ENCODE results near the gene SYNGR1. TPM values are rescaled to one million over a fixed set of nuclear protein-coding genes. Genes with fewer than 3 reads are reported as not detected.

SYNGR1 gene
- total and polyA plus RNA-seq, 2 of the 8 experiments (the other 6 are each of a cell fraction or from before 2014, with no cell fraction given): 32.5 to 84.7 TPM

DNA sequence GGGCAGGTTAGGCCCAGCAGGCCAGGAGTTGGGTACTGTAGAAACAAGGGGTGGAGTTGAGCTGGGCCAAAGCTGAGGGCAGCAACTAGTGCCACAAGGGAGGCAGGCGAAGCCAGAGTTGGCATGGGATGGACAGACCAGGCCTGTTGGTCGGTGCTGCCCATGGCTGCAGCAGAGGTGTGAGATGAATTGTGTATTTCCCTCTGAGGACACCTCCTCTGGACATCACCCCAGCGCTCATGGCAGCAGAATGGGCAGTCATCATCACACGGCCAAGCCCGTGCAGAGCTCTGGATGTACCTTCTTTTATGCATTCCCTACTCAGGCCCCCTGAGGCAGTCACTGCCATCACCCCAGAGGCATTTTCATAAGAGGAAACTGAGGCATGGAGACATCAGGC lies 70.1 kb downstream of the SYNGR1 start (continued):
- TF ChIP-seq, protein P1, sequence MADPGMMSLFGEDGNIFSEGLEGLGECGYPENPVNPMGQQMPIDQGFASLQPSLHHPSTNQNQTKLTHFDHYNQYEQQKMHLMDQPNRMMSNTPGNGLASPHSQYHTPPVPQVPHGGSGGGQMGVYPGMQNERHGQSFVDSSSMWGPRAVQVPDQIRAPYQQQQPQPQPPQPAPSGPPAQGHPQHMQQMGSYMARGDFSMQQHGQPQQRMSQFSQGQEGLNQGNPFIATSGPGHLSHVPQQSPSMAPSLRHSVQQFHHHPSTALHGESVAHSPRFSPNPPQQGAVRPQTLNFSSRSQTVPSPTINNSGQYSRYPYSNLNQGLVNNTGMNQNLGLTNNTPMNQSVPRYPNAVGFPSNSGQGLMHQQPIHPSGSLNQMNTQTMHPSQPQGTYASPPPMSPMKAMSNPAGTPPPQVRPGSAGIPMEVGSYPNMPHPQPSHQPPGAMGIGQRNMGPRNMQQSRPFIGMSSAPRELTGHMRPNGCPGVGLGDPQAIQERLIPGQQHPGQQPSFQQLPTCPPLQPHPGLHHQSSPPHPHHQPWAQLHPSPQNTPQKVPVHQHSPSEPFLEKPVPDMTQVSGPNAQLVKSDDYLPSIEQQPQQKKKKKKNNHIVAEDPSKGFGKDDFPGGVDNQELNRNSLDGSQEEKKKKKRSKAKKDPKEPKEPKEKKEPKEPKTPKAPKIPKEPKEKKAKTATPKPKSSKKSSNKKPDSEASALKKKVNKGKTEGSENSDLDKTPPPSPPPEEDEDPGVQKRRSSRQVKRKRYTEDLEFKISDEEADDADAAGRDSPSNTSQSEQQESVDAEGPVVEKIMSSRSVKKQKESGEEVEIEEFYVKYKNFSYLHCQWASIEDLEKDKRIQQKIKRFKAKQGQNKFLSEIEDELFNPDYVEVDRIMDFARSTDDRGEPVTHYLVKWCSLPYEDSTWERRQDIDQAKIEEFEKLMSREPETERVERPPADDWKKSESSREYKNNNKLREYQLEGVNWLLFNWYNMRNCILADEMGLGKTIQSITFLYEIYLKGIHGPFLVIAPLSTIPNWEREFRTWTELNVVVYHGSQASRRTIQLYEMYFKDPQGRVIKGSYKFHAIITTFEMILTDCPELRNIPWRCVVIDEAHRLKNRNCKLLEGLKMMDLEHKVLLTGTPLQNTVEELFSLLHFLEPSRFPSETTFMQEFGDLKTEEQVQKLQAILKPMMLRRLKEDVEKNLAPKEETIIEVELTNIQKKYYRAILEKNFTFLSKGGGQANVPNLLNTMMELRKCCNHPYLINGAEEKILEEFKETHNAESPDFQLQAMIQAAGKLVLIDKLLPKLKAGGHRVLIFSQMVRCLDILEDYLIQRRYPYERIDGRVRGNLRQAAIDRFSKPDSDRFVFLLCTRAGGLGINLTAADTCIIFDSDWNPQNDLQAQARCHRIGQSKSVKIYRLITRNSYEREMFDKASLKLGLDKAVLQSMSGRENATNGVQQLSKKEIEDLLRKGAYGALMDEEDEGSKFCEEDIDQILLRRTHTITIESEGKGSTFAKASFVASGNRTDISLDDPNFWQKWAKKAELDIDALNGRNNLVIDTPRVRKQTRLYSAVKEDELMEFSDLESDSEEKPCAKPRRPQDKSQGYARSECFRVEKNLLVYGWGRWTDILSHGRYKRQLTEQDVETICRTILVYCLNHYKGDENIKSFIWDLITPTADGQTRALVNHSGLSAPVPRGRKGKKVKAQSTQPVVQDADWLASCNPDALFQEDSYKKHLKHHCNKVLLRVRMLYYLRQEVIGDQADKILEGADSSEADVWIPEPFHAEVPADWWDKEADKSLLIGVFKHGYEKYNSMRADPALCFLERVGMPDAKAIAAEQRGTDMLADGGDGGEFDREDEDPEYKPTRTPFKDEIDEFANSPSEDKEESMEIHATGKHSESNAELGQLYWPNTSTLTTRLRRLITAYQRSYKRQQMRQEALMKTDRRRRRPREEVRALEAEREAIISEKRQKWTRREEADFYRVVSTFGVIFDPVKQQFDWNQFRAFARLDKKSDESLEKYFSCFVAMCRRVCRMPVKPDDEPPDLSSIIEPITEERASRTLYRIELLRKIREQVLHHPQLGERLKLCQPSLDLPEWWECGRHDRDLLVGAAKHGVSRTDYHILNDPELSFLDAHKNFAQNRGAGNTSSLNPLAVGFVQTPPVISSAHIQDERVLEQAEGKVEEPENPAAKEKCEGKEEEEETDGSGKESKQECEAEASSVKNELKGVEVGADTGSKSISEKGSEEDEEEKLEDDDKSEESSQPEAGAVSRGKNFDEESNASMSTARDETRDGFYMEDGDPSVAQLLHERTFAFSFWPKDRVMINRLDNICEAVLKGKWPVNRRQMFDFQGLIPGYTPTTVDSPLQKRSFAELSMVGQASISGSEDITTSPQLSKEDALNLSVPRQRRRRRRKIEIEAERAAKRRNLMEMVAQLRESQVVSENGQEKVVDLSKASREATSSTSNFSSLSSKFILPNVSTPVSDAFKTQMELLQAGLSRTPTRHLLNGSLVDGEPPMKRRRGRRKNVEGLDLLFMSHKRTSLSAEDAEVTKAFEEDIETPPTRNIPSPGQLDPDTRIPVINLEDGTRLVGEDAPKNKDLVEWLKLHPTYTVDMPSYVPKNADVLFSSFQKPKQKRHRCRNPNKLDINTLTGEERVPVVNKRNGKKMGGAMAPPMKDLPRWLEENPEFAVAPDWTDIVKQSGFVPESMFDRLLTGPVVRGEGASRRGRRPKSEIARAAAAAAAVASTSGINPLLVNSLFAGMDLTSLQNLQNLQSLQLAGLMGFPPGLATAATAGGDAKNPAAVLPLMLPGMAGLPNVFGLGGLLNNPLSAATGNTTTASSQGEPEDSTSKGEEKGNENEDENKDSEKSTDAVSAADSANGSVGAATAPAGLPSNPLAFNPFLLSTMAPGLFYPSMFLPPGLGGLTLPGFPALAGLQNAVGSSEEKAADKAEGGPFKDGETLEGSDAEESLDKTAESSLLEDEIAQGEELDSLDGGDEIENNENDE (IDR thresholded peaks at IDR 0.05; ENCODE audit: insufficient replicate concordance, low read length): no peak
- TF ChIP-seq SP2 (IDR thresholded peaks at IDR 0.05; ENCODE audit: low read length) (no peak), CBX5 (IDR thresholded peaks at IDR 0.05; ENCODE audit: low read depth, low read length) (no peak), RFX5 (IDR thresholded peaks at IDR 0.05; ENCODE audit: borderline replicate concordance, low read depth, low read length) (no peak), TBP (IDR thresholded peaks at IDR 0.05; ENCODE audit: low read depth, low read length) (no peak), BACH1 (IDR thresholded peaks at IDR 0.05; ENCODE audit: low read length) (no peak), SP4 (IDR thresholded peaks at IDR 0.05; ENCODE audit: low read length) (no peak), CEBPB (IDR thresholded peaks at IDR 0.05; ENCODE audit: low read depth, low read length) (no peak), CBX8 (IDR thresholded peaks at IDR 0.05; ENCODE audit: borderline replicate concordance, low read depth, low read length) (no peak), ASH2L (IDR thresholded peaks at IDR 0.05; ENCODE audit: low read length) (no peak), HDAC6 (IDR thresholded peaks at IDR 0.05; ENCODE audit: low read depth, low read length) (no peak), SUZ12 (IDR thresholded peaks at IDR 0.05; ENCODE audit: low read length) (no peak), TCF12 (IDR thresholded peaks at IDR 0.05; ENCODE audit: low read depth, low read length) (no peak)
- TF ChIP-seq, protein P2, sequence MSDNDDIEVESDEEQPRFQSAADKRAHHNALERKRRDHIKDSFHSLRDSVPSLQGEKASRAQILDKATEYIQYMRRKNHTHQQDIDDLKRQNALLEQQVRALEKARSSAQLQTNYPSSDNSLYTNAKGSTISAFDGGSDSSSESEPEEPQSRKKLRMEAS (IDR thresholded peaks at IDR 0.05): no peak
